Fibroblast of lung (primary cell): ENCODE results near the gene PEPD.

Experiments
- EZH2 ChIP-seq: IDR thresholded peaks from 2 replicates; pipeline ENCODE4 v1.5.1; 2012; ENCODE audit warnings: low read length, control low read depth, mild to moderate bottlenecking; ENCODE audit errors: missing control alignments
- TF ChIP-seq, protein P1 (sequence below), 2 donors: IDR thresholded peaks in 1 of 2; conservative IDR thresholded peaks in 1 of 2; 1 replicate in 1 of 2; 2 replicates in 1 of 2; pipeline ENCODE4 v1.5.1; 2011 to 2012; ENCODE audit warnings: low read length in 2 of 2, control low read depth in 1 of 2, inconsistent platforms in 1 of 2, low read depth in 1 of 2, mild to moderate bottlenecking in 1 of 2

DNA sequence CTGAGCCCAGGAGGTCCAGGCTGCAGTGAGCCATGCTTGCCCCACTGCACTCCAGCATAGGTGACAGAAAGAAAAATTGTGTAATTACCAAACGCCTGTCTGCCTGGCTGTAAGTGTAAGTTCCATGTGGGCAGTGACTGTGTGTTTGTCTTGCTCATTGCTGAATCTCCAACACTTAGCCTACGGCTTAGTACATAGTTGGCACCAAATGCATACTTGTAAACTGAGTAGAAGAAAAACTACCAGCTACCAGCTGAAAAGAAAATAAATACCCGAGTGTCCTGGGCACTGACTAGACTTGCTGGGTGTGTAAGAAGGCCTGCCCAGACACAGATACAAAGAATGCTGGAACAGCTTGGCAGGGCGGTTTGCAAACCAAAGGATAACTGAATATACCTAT, 150.8 kb downstream of the PEPD start:
- TF ChIP-seq, protein P1, sequence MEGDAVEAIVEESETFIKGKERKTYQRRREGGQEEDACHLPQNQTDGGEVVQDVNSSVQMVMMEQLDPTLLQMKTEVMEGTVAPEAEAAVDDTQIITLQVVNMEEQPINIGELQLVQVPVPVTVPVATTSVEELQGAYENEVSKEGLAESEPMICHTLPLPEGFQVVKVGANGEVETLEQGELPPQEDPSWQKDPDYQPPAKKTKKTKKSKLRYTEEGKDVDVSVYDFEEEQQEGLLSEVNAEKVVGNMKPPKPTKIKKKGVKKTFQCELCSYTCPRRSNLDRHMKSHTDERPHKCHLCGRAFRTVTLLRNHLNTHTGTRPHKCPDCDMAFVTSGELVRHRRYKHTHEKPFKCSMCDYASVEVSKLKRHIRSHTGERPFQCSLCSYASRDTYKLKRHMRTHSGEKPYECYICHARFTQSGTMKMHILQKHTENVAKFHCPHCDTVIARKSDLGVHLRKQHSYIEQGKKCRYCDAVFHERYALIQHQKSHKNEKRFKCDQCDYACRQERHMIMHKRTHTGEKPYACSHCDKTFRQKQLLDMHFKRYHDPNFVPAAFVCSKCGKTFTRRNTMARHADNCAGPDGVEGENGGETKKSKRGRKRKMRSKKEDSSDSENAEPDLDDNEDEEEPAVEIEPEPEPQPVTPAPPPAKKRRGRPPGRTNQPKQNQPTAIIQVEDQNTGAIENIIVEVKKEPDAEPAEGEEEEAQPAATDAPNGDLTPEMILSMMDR (conservative IDR thresholded peaks at IDR 0.05 in 1 of 2, IDR thresholded peaks at IDR 0.05 in 1 of 2; ENCODE audit: low read depth in 1 of 2, low read length in 2 of 2) = no peak
- TF ChIP-seq EZH2 = no peak
